Cardiac fibroblast (primary cell): ENCODE results near the gene JAKMIP1.

ENCODE experiments used
- DNase-seq, 2 donors: peaks; one replicate each; pipeline versions ENCODE4 v3.0.0 to v3.0.0-alpha.2; 2010; ENCODE audit warnings: low read depth in 2 of 2
- H3K4me3 ChIP-seq, 2 donors: replicated peaks in 1 of 2; 1 replicate in 1 of 2; 2 replicates in 1 of 2; pipeline ENCODE4 v1.5.1; 2011; ENCODE audit warnings: low read depth in 2 of 2, low read length in 2 of 2, mild to moderate bottlenecking in 2 of 2, moderate library complexity in 1 of 2
- CTCF ChIP-seq: IDR thresholded peaks from one replicate; pipeline ENCODE4 v1.5.1; 2011; ENCODE audit warnings: low read depth, mild to moderate bottlenecking, low read length, inconsistent platforms

Gene JAKMIP1

GRCh38 chr4:6092971-6093370 is 107.4 kb downstream of the JAKMIP1 start:
- DNase-seq: no peak
- TF ChIP-seq CTCF: no peak

GRCh38 chr4:6092131-6092530 is 108.2 kb downstream of the JAKMIP1 start:
- no peak for DNase-seq
- TF ChIP-seq CTCF: no peak
- H3K4me3 ChIP-seq: no peak overlapping the region

More at GRCh38 chr4:6092971-6093370, 107.4 kb downstream of the JAKMIP1 start:
- no peak overlapping the region for H3K4me3 ChIP-seq

- no peak overlapping the region for H3K4me3 ChIP-seq
- no peak for TF ChIP-seq CTCF
- DNase-seq: no peak
These were observed 109.4 kb downstream of the JAKMIP1 start for GRCh38 chr4:6090931-6091330.

GRCh38 chr4:6088950-6089349 is 111.4 kb downstream of the JAKMIP1 start:
- H3K4me3 ChIP-seq: no peak overlapping the region
- no peak for DNase-seq
- no peak for TF ChIP-seq CTCF

- H3K4me3 ChIP-seq: no peak overlapping the region
- TF ChIP-seq CTCF: peak; percentile 8
- DNase-seq: peak; percentile 12 to 14
These were observed 112.5 kb downstream of the JAKMIP1 start for GRCh38 chr4:6087669-6088341.

- H3K4me3 ChIP-seq: no peak overlapping the region
- no peak for DNase-seq
- TF ChIP-seq CTCF: no peak
These were observed 113.5 kb downstream of the JAKMIP1 start for GRCh38 chr4:6086846-6087245.
